ENCODE data around the gene DSCAML1. TPM values are rescaled to one million over a fixed set of nuclear protein-coding genes. Genes with fewer than 3 reads are reported as not detected.

Gene DSCAML1
- total RNA-seq, 1 experiment from 2014 or later, result not detected

DNA sequence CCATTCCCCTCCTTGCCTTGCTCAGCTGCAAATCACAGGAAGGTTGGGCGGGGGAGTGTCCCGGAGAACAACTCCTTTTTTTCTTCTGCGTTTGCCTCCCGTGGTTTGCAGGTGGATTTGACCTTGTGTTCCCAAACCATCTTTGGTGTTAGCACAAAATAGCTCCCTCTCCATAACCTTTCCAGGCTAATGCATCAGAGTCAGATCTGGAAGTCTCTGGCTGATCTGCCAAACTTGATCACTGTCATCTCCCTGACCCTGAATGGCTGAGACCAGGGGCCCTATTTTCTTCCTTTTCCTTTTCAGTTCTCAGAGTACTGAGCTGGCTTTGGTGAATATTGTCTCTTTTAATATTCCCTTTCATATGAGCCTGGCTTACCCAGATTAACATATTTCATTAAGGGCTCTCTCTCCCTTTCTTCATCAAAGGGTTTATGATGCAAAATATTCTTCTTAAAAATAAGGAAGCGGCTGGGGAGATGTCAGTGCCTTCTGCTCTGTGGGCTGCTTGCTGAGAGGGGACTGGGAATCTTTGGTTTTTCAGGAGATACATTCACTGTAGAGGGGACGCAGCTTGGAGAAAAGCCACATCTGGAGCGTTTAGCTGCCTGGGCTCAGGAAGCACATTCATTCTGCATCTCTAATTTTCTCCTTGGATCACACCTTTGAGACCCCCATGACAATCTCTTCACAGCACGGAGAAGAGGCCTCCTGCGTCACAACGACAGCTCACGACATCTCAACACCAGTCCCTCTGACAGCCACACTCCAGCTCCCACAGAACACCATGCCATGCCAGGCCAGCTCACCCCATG is 321.1 kb downstream of the DSCAML1 start:
- H3K36me3 ChIP-seq (ENCODE audit: control insufficient read depth in 1 of 2, insufficient read depth in 2 of 2, low read length in 2 of 2), result no peaks in the 10 kb centered on the region
- peaks cover 9% of the 10 kb centered on the region; the same call in 1 of the 2 replicates for H3K27me3 ChIP-seq (ENCODE audit: insufficient read depth, low read length)
- intact Hi-C loops (cut with micrococcal nuclease), result no loop called here
- no peak overlapping the region for H3K4me2 ChIP-seq (ENCODE audit: low read length)
- H2AFZ ChIP-seq (ENCODE audit: low read depth, low read length, poor library complexity, severe bottlenecking), result no peak overlapping the region
- no peaks in the 10 kb centered on the region for H4K20me1 ChIP-seq (ENCODE audit: insufficient read depth)
- no peak overlapping the region for H3K4me3 ChIP-seq (replicated peaks in 1 of 2; ENCODE audit: low read depth in 1 of 2, low read length in 2 of 2)
- TF ChIP-seq YY1 (IDR thresholded peaks at IDR 0.05; ENCODE audit: extremely low read depth, insufficient replicate concordance, low read depth, low read length) (no peak), SP1 (IDR thresholded peaks at IDR 0.05; ENCODE audit: low read depth) (no peak), POLR2AphosphoS5 (IDR thresholded peaks at IDR 0.05; ENCODE audit: low read depth, low read length) (no peak), CEBPB (IDR thresholded peaks at IDR 0.05; ENCODE audit: low read depth) (no peak)
- H3K79me2 ChIP-seq (ENCODE audit: insufficient read depth, low read length), result no peaks in the 10 kb centered on the region
- no peak for DNase-seq (ENCODE audit: low read depth, low spot score)
- CTCF ChIA-PET, result no interaction called here
- POLR2A ChIA-PET, result no interaction called here
- H3K27ac ChIP-seq (ENCODE audit: low read depth, low read length), result no peak overlapping the region
- BruUV-seq (replicated peaks), result no TSS peak
- RAD21 ChIA-PET (ENCODE audit: low non-redundant PET in 1 of 2, low total read pairs in 2 of 2, uncharacterized antibody in 2 of 2, unreplicated experiment in 2 of 2), result no interaction called here
- ATAC-seq, result no peak
- H3K9me2 ChIP-seq (ENCODE audit: insufficient read depth), result no peaks in the 10 kb centered on the region
- H3K9ac ChIP-seq (ENCODE audit: low read length), result no peak overlapping the region
- H3K9me3 ChIP-seq (ENCODE audit: control insufficient read depth in 1 of 2, insufficient read depth in 1 of 2, low read depth in 1 of 2, low read length in 2 of 2), result no peaks in the 10 kb centered on the region
- H3K4me1 ChIP-seq (ENCODE audit: control insufficient read depth in 1 of 2, insufficient read depth in 2 of 2, low read length in 2 of 2), result no peaks in the 10 kb centered on the region

DNA sequence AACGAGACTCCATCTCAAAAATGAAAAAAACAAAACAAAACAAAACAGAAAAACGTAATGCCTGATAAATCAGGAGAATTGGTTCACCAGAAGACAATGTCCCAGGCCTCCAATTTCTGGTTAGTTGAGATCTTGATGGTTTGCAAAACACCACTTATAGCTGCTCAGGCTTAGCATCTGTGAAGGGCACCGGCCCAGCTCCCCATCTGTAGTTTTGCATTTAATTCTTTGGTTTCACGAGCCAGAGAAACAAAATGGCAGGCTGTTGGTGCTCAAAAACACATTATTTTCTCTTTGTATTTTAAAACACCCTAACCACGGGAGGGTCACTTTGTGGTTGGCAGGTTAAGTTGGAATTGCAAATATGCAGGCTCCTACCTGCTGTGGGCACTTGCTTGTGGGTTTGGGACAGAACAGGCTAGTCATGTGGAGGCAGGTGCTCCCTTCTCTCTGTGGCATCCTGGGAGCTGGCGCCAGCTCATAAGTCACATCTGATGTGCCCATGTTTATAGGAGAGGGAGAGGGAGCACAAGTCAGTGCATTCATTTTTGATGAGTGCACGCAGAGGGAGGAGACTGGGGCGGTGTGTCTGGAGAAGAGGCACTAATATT is 323.4 kb downstream of the DSCAML1 start:
- H3K4me3 ChIP-seq (replicated peaks in 1 of 2; ENCODE audit: low read depth in 1 of 2, low read length in 2 of 2), result no peak overlapping the region
- no peak overlapping the region for H3K27ac ChIP-seq (ENCODE audit: low read depth, low read length)
- H3K27me3 ChIP-seq (ENCODE audit: insufficient read depth, low read length), result peaks cover 9% of the 10 kb centered on the region; the same call in 1 of the 2 replicates
- BruUV-seq (replicated peaks), result no TSS peak
- ChIA-PET CTCF (interaction anchor here (1.4 kb wide), 1 partner anchor 47 kb away, joined by 4 read pairs; no protein-coding TSS in a partner anchor), POLR2A (no interaction called here), RAD21 (ENCODE audit: low non-redundant PET in 1 of 2, low total read pairs in 2 of 2, uncharacterized antibody in 2 of 2, unreplicated experiment in 2 of 2) (no interaction called here)
- intact Hi-C loops (cut with micrococcal nuclease), result no loop called here
- no peaks in the 10 kb centered on the region for H4K20me1 ChIP-seq (ENCODE audit: insufficient read depth)
- no peaks in the 10 kb centered on the region for H3K9me3 ChIP-seq (ENCODE audit: control insufficient read depth in 1 of 2, insufficient read depth in 1 of 2, low read depth in 1 of 2, low read length in 2 of 2)
- no peak overlapping the region for H3K4me2 ChIP-seq (ENCODE audit: low read length)
- H3K4me1 ChIP-seq (ENCODE audit: control insufficient read depth in 1 of 2, insufficient read depth in 2 of 2, low read length in 2 of 2), result no peaks in the 10 kb centered on the region
- H3K79me2 ChIP-seq (ENCODE audit: insufficient read depth, low read length), result no peaks in the 10 kb centered on the region
- H3K9ac ChIP-seq (ENCODE audit: low read length), result no peak overlapping the region
- TF ChIP-seq EZH2 (IDR thresholded peaks at IDR 0.05) (no peak), EZH2phosphoT487 (IDR thresholded peaks at IDR 0.05; ENCODE audit: borderline replicate concordance) (no peak), ZFX (IDR thresholded peaks at IDR 0.05) (no peak), FOSL1 (IDR thresholded peaks at IDR 0.05; ENCODE audit: low read depth) (no peak), ZNF274 (IDR thresholded peaks at IDR 0.05; ENCODE audit: low read depth, low read length) (no peak)
- TF ChIP-seq, protein P1, sequence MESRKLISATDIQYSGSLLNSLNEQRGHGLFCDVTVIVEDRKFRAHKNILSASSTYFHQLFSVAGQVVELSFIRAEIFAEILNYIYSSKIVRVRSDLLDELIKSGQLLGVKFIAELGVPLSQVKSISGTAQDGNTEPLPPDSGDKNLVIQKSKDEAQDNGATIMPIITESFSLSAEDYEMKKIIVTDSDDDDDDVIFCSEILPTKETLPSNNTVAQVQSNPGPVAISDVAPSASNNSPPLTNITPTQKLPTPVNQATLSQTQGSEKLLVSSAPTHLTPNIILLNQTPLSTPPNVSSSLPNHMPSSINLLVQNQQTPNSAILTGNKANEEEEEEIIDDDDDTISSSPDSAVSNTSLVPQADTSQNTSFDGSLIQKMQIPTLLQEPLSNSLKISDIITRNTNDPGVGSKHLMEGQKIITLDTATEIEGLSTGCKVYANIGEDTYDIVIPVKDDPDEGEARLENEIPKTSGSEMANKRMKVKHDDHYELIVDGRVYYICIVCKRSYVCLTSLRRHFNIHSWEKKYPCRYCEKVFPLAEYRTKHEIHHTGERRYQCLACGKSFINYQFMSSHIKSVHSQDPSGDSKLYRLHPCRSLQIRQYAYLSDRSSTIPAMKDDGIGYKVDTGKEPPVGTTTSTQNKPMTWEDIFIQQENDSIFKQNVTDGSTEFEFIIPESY (IDR thresholded peaks at IDR 0.05; ENCODE audit: extremely low read depth, insufficient replicate concordance, low read length), result no peak
- no peak for ATAC-seq
- no peaks in the 10 kb centered on the region for H3K9me2 ChIP-seq (ENCODE audit: insufficient read depth)
- H2AFZ ChIP-seq (ENCODE audit: low read depth, low read length, poor library complexity, severe bottlenecking), result no peak overlapping the region
- no peak for DNase-seq (ENCODE audit: low read depth, low spot score)
- no peaks in the 10 kb centered on the region for H3K36me3 ChIP-seq (ENCODE audit: control insufficient read depth in 1 of 2, insufficient read depth in 2 of 2, low read length in 2 of 2)

Data from HCT116 (cell line).